MCF 10A (cell line): ENCODE measurements around the gene PRKG1. TPM values are rescaled to one million over a fixed set of nuclear protein-coding genes. Genes with fewer than 3 reads are reported as not detected.

Experiments
- BruUV-seq: library from RNA; stranded (reverse); fragments of 400-500 nt; replicated peaks from 2 replicates; lab custom pipeline; 2021; lab: Mats Ljungman, UMichigan
- CTCF ChIA-PET: fragments of 300-600 bp; sonication (Branson Sonifier 250); formaldehyde crosslinking; extraction: SDS; loops from one replicate; lab custom pipeline; 2021; ENCODE audit warnings: antibody characterized with exemption, inconsistent platforms; lab: Yijun Ruan, JAX
- POLR2A ChIA-PET: fragments of 300-600, 350-650 bp; sonication (Branson Sonifier 250); formaldehyde crosslinking; extraction: SDS; loops from one replicate; lab custom pipeline; 2020; ENCODE audit warnings: antibody characterized with exemption, inconsistent platforms; lab: Yijun Ruan, JAX
- DNase-seq: peaks from one replicate; pipeline ENCODE4 v3.0.0-alpha.2; 2018; ENCODE audit not compliant: unreplicated experiment
- H3K27ac Mint-ChIP-seq: one replicate; pipeline ENCODE4 v1.8.0; 2022; ENCODE audit warnings: mild to moderate bottlenecking, low read depth, mixed read lengths; ENCODE audit not compliant: unreplicated experiment
- H3K27me3 Mint-ChIP-seq: one replicate; pipeline ENCODE4 v1.8.0; 2022; ENCODE audit warnings: mixed read lengths; ENCODE audit not compliant: insufficient read depth, unreplicated experiment
- H3K36me3 Mint-ChIP-seq: one replicate; pipeline ENCODE4 v1.8.0; 2022; ENCODE audit warnings: mild to moderate bottlenecking, moderate library complexity, mixed read lengths; ENCODE audit not compliant: insufficient read depth, unreplicated experiment
- H3K4me1 Mint-ChIP-seq: one replicate; pipeline ENCODE4 v1.8.0; 2022; ENCODE audit warnings: mixed read lengths; ENCODE audit not compliant: insufficient read depth, unreplicated experiment
- H3K4me3 Mint-ChIP-seq: one replicate; pipeline ENCODE4 v1.8.0; 2022; ENCODE audit warnings: mild to moderate bottlenecking, moderate library complexity, mixed read lengths; ENCODE audit not compliant: unreplicated experiment
- H3K9me3 Mint-ChIP-seq: one replicate; pipeline ENCODE4 v1.8.0; 2022; ENCODE audit warnings: mixed read lengths; ENCODE audit not compliant: unreplicated experiment
- intact Hi-C: fragments of 100-400 bp; cut with micrococcal nuclease; formaldehyde crosslinking; loops from 2 replicates; pipeline ENCODE4 v1.14.1; 2022
- total RNA-seq: library from RNA; stranded (reverse); gene quantifications from 2 replicates; pipeline ENCODE4 v1.2.3, GENCODE V29; 2022
- TF ChIP-seq, protein P1 (sequence below): fragments of 200-600 bp; IDR thresholded peaks from one replicate; pipeline ENCODE4 v1.8.0; 2022; ENCODE audit warnings: antibody characterized with exemption, mild to moderate bottlenecking; ENCODE audit not compliant: unreplicated experiment

The PRKG1 gene
- total RNA-seq, 1 experiment from 2014 or later, result 0.09 TPM

GRCh38 chr10:51139176-51139575 lies 64.9 kb downstream of the PRKG1 start:
- POLR2A ChIA-PET, result no interaction called here
- Mint-ChIP-seq H3K4me3 (no peak overlapping the region), H3K4me1 (peaks cover 6% of the 10 kb centered on the region), H3K9me3 (no peaks in the 10 kb centered on the region), H3K27ac (no peak overlapping the region), H3K27me3 (no peaks in the 10 kb centered on the region), H3K36me3 (no peaks in the 10 kb centered on the region)
- BruUV-seq, result no TSS peak
- intact Hi-C loops, result loop anchor here (2.0 kb wide), 1 partner anchor 34 kb away; no protein-coding TSS in a partner anchor
- TF ChIP-seq, protein P1, sequence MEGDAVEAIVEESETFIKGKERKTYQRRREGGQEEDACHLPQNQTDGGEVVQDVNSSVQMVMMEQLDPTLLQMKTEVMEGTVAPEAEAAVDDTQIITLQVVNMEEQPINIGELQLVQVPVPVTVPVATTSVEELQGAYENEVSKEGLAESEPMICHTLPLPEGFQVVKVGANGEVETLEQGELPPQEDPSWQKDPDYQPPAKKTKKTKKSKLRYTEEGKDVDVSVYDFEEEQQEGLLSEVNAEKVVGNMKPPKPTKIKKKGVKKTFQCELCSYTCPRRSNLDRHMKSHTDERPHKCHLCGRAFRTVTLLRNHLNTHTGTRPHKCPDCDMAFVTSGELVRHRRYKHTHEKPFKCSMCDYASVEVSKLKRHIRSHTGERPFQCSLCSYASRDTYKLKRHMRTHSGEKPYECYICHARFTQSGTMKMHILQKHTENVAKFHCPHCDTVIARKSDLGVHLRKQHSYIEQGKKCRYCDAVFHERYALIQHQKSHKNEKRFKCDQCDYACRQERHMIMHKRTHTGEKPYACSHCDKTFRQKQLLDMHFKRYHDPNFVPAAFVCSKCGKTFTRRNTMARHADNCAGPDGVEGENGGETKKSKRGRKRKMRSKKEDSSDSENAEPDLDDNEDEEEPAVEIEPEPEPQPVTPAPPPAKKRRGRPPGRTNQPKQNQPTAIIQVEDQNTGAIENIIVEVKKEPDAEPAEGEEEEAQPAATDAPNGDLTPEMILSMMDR, result no peak
- no peak for DNase-seq
- CTCF ChIA-PET, result no interaction called here

- H3K36me3 Mint-ChIP-seq, result no peaks in the 10 kb centered on the region
- no TSS peak for BruUV-seq
- H3K9me3 Mint-ChIP-seq, result no peaks in the 10 kb centered on the region
- ChIA-PET CTCF (interaction anchor here (0.7 kb wide), 1 partner anchor 64 kb away, joined by 3 read pairs; no protein-coding TSS in a partner anchor), POLR2A (no interaction called here)
- no peaks in the 10 kb centered on the region for H3K27me3 Mint-ChIP-seq
- no peak for DNase-seq
- H3K4me3 Mint-ChIP-seq, result no peak overlapping the region
- H3K4me1 Mint-ChIP-seq, result peaks cover 6% of the 10 kb centered on the region
- H3K27ac Mint-ChIP-seq, result no peak overlapping the region
- intact Hi-C loops, result no loop called here
- TF ChIP-seq, protein P1, result no peak
Observed at GRCh38 chr10:51141010-51141409, 66.7 kb downstream of the PRKG1 start.

DNA sequence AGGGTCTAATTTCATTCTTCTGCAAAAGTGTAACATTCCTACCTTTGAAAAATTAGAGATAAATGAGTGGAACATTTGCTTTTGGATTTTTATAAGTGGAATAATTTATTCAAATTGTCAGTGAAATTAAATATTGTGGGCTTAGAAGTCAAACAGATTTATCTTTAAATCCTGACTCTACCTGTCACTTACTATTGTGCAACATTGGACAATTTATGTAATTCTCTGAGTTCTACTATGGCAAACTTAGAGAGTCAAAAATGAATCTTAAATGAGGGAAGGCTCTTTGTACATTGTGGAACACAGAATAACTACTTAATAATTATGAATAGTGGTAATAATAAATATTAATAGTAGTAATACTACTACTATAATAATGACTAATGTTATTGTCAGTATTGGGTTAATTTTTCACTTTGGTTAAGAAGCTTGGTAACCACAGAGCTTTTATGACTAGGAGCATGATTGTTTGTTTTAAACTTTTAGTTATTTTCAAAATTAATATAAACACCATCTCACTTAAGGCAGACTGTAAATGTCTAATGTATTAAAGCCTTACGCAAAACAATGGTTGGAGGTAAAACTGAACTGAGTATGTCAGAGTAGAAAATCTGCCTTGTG lies 70.0 kb downstream of the PRKG1 start:
- TF ChIP-seq, protein P1, result no peak
- Mint-ChIP-seq H3K27ac (no peak overlapping the region), H3K36me3 (peaks cover 7% of the 10 kb centered on the region), H3K27me3 (peaks cover 9% of the 10 kb centered on the region), H3K4me3 (no peak overlapping the region), H3K9me3 (no peaks in the 10 kb centered on the region), H3K4me1 (no peaks in the 10 kb centered on the region)
- intact Hi-C loops, result no loop called here
- CTCF ChIA-PET, result interaction anchor here (1.0 kb wide), 1 partner anchor 8 kb away, joined by 3 read pairs; no protein-coding TSS in a partner anchor
- POLR2A ChIA-PET, result no interaction called here
- BruUV-seq, result no TSS peak
- DNase-seq, result no peak

GRCh38 chr10:51145375-51145774 lies 71.1 kb downstream of the PRKG1 start:
- Mint-ChIP-seq H3K4me1 (no peaks in the 10 kb centered on the region), H3K4me3 (no peak overlapping the region), H3K9me3 (no peaks in the 10 kb centered on the region), H3K27ac (no peak overlapping the region), H3K27me3 (peaks cover 11% of the 10 kb centered on the region), H3K36me3 (peaks cover 7% of the 10 kb centered on the region)
- CTCF ChIA-PET, result interaction anchor here (1.0 kb wide), 1 partner anchor 9 kb away, joined by 3 read pairs; no protein-coding TSS in a partner anchor
- intact Hi-C loops, result no loop called here
- DNase-seq, result no peak
- TF ChIP-seq, protein P1, result no peak
- BruUV-seq, result no TSS peak
- POLR2A ChIA-PET, result no interaction called here
